Dendritic cell treated with granulocyte-macrophage colony-stimulating factor and Interleukin-4, amounts not matched to agents 40 ng/mL and 50 ng/mL, for 4 days (primary cell): ENCODE results near the gene TGFBR3.
"Not testable (repeated sequence)": the region's sequence is repeated elsewhere in the genome, so short reads cannot be mapped to it uniquely, and the experiment has no call there.

Experiments
- H3K27ac Mint-ChIP-seq: one replicate; pipeline ENCODE4 v1.8.0; 2022; ENCODE audit warnings: mild to moderate bottlenecking, mixed read lengths
- H3K27me3 Mint-ChIP-seq: one replicate; pipeline ENCODE4 v1.8.0; 2022; ENCODE audit warnings: mild to moderate bottlenecking, mixed read lengths
- H3K36me3 Mint-ChIP-seq: one replicate; pipeline ENCODE4 v1.8.0; 2022; ENCODE audit warnings: low read depth, mixed read lengths
- H3K4me1 Mint-ChIP-seq: one replicate; pipeline ENCODE4 v1.8.0; 2022; ENCODE audit warnings: low read depth, mixed read lengths
- H3K4me3 Mint-ChIP-seq: one replicate; pipeline ENCODE4 v1.8.0; 2022; ENCODE audit warnings: mild to moderate bottlenecking, moderate library complexity, mixed read lengths
- H3K9me3 Mint-ChIP-seq: one replicate; pipeline ENCODE4 v1.8.0; 2022; ENCODE audit warnings: mixed read lengths
- intact Hi-C: fragments of 100-400 bp; cut with micrococcal nuclease; formaldehyde crosslinking; loops from one replicate; pipeline ENCODE4 v1.15.0; 2022

Gene TGFBR3

DNA sequence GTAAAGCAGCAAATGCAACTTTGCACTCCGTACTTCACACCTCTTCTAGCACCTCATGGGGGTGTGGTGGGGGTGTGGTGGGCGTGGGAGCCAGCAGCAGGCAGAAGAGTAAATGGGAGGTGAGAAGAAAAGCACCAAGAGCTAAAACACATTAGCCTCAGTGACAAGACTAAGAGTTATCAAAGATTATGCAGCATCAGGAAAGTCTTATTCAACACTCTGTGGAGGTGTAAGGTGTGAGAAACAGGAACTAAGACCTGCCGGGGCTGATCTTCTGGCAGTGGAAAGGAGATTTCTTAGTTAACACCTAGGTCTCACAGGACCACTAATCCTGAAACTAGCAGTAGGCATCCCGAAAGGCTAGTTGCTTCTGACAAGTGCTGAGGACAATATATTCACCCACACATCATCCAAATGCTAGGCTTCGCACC lies 9.9 kb downstream of the TGFBR3 start:
- intact Hi-C loops, result no loop called here
- Mint-ChIP-seq H3K27me3 (peaks cover 15% of the 10 kb centered on the region), H3K4me1 (no peaks in the 10 kb centered on the region), H3K4me3 (no peak overlapping the region), H3K9me3 (no peaks in the 10 kb centered on the region), H3K36me3 (no peaks in the 10 kb centered on the region), H3K27ac (no peak overlapping the region)

DNA sequence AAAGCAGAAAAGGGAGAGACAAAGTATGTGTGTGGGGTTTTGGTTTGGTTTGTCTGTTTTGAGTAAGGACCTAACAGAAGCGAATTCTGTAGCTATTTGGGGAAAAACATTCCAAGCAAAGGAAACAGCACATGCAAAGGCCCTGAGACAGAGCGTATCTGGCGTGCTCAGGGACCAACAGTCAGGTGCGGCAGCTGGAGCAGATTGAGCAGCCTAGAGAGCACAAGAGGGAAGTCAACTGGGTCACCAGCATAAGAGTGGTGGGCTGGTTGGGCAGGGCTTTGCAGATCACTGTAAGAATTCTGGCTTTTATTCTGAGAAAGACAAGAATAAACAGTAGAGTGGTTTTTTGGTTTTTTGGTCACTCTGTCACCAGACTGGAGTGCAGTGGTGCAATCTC lies 11.8 kb downstream of the TGFBR3 start:
- H3K4me1 Mint-ChIP-seq, result no peaks in the 10 kb centered on the region
- intact Hi-C loops, result no loop called here
- H3K9me3 Mint-ChIP-seq, result no peaks in the 10 kb centered on the region
- no peak overlapping the region for H3K4me3 Mint-ChIP-seq
- peaks cover 15% of the 10 kb centered on the region for H3K27me3 Mint-ChIP-seq
- H3K36me3 Mint-ChIP-seq, result no peaks in the 10 kb centered on the region
- no peak overlapping the region for H3K27ac Mint-ChIP-seq

DNA sequence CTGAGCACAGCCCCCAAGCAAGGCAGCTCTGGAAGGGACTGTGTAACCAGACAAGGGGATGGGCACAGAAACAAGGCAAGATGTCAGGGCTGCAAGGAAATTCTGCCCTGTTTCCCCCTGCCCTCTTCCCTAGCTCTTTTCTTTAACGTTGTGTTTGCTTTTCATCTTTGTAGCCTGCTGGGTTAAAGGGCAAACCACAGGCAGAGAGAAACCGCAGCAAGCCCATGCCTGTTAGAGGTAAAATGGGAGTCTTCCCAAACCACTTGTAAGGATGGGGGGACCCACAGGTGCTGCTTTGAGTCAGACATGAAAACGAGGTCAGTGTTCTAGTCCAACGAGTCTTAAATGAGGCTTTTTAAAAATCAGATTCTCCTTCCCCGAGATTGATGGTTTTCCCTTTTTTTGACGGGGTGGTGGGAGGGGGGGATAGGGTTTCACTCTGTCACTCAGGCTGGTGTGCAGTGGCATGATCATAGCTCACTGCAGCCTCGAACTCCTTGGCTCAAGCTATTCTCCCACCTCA lies 13.3 kb downstream of the TGFBR3 start:
- no peaks in the 10 kb centered on the region for H3K36me3 Mint-ChIP-seq
- no peak overlapping the region for H3K27ac Mint-ChIP-seq
- H3K4me3 Mint-ChIP-seq, result no peak overlapping the region
- intact Hi-C loops, result no loop called here
- H3K4me1 Mint-ChIP-seq, result no peaks in the 10 kb centered on the region
- H3K27me3 Mint-ChIP-seq, result peaks cover 15% of the 10 kb centered on the region
- no peaks in the 10 kb centered on the region for H3K9me3 Mint-ChIP-seq

DNA sequence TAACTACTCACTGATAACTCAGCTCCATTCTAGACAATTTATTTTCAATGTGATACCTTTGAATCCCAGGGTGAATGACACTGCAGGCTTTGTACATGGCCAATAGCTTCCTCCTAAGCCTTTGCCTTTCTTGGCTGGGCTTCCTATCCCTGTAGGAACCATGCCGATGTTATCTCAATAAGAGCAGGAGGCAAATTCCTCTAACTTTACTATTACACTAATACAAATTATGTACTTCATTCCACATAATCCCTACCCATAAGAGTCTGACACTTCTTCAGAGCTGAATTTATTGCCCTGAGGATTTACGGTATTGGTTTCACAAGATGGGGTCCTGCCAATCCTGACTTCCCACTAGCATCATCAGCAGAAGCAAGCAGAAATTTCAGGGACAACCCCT lies 14.0 kb downstream of the TGFBR3 start:
- no peaks in the 10 kb centered on the region for H3K9me3 Mint-ChIP-seq
- H3K27me3 Mint-ChIP-seq, result peaks cover 11% of the 10 kb centered on the region
- intact Hi-C loops, result no loop called here
- no peaks in the 10 kb centered on the region for H3K36me3 Mint-ChIP-seq
- H3K4me3 Mint-ChIP-seq, result no peak overlapping the region
- no peaks in the 10 kb centered on the region for H3K4me1 Mint-ChIP-seq
- no peak overlapping the region for H3K27ac Mint-ChIP-seq

- Mint-ChIP-seq H3K27ac (no peak overlapping the region), H3K36me3 (no peaks in the 10 kb centered on the region), H3K4me3 (no peak overlapping the region), H3K9me3 (no peaks in the 10 kb centered on the region), H3K27me3 (peaks cover 10% of the 10 kb centered on the region), H3K4me1 (no peaks in the 10 kb centered on the region)
- intact Hi-C loops, result no loop called here
Observed at GRCh38 chr1:91870322-91870721, 15.6 kb downstream of the TGFBR3 start.

GRCh38 chr1:91866425-91866824 lies 19.5 kb downstream of the TGFBR3 start:
- Mint-ChIP-seq H3K27ac (no peak overlapping the region), H3K4me1 (no peaks in the 10 kb centered on the region), H3K4me3 (no peak overlapping the region)

GRCh38 chr1:91864017-91864700 lies 21.8 kb downstream of the TGFBR3 start:
- Mint-ChIP-seq H3K9me3 (no peaks in the 10 kb centered on the region), H3K36me3 (no peaks in the 10 kb centered on the region), H3K27ac (no peak overlapping the region), H3K27me3 (peaks cover 5% of the 10 kb centered on the region), H3K4me3 (no peak overlapping the region), H3K4me1 (no peaks in the 10 kb centered on the region)
- intact Hi-C loops, result no loop called here

More at GRCh38 chr1:91866425-91866824, 19.5 kb downstream of the TGFBR3 start:
- intact Hi-C loops, result no loop called here
- peaks cover 5% of the 10 kb centered on the region for H3K27me3 Mint-ChIP-seq
- no peaks in the 10 kb centered on the region for H3K9me3 Mint-ChIP-seq
- H3K36me3 Mint-ChIP-seq, result no peaks in the 10 kb centered on the region

DNA sequence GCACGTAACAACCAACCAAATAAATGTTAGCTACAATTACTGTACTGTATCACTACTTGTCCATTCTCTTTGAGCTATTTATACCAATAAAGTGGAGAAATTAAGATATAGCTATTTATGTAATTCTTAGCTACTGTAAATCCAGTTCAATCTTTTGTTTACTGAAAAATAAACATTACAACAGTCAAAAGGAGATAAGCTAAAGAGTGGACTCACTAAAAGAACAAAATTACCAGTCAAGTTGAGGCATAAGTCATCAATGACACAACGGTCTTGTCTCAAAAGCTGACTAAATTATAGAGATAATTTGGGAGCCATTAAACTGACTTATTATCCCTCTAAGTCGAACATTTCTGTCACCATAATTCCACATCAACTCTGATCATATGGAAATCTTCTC lies 22.5 kb downstream of the TGFBR3 start:
- H3K4me1 Mint-ChIP-seq, result no peaks in the 10 kb centered on the region
- H3K4me3 Mint-ChIP-seq, result no peak overlapping the region
- intact Hi-C loops, result no loop called here
- no peak overlapping the region for H3K27ac Mint-ChIP-seq
- H3K9me3 Mint-ChIP-seq, result no peaks in the 10 kb centered on the region
- peaks cover 5% of the 10 kb centered on the region for H3K27me3 Mint-ChIP-seq
- H3K36me3 Mint-ChIP-seq, result no peaks in the 10 kb centered on the region

GRCh38 chr1:91862120-91862519 lies 23.8 kb downstream of the TGFBR3 start:
- Mint-ChIP-seq H3K36me3 (no peaks in the 10 kb centered on the region), H3K9me3 (no peaks in the 10 kb centered on the region), H3K27ac (no peak overlapping the region), H3K4me1 (no peaks in the 10 kb centered on the region), H3K27me3 (peaks cover 5% of the 10 kb centered on the region), H3K4me3 (no peak overlapping the region)
- intact Hi-C loops, result no loop called here

- Mint-ChIP-seq H3K27ac (no peak overlapping the region), H3K4me1 (no peaks in the 10 kb centered on the region), H3K4me3 (no peak overlapping the region), H3K36me3 (no peaks in the 10 kb centered on the region), H3K27me3 (peaks cover 1% of the 10 kb centered on the region), H3K9me3 (no peaks in the 10 kb centered on the region)
- intact Hi-C loops, result no loop called here
Observed at GRCh38 chr1:91857557-91858239, 28.3 kb downstream of the TGFBR3 start.

GRCh38 chr1:91856996-91857395 lies 29.0 kb downstream of the TGFBR3 start:
- intact Hi-C loops, result no loop called here
- Mint-ChIP-seq H3K36me3 (no peaks in the 10 kb centered on the region), H3K27me3 (peaks cover 1% of the 10 kb centered on the region), H3K27ac (no peak overlapping the region), H3K9me3 (no peaks in the 10 kb centered on the region), H3K4me1 (no peaks in the 10 kb centered on the region), H3K4me3 (no peak overlapping the region)

- Mint-ChIP-seq H3K4me3 (no peak overlapping the region), H3K27ac (no peak overlapping the region), H3K4me1 (no peaks in the 10 kb centered on the region), H3K36me3 (no peaks in the 10 kb centered on the region), H3K27me3 (peaks cover 1% of the 10 kb centered on the region), H3K9me3 (no peaks in the 10 kb centered on the region)
- intact Hi-C loops, result no loop called here
Observed at GRCh38 chr1:91854852-91855534, 31.0 kb downstream of the TGFBR3 start.

DNA sequence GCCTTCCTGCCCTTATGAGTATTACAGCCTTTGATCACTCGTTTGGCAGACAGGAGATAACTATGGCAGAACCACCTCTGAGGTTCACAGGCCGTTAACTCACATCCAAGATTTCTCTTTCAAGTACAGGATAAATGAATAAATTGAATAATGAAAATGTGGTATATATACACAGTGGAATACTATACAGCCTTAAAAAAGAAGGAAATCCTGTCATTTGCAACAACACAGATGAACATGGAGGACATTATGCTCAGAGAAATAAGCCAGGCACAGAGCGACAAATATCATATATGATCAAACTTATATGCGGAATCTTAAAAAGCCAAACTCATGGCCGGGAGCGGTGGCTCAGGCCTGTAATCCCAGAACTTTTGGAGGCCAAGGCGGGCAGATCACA lies 32.6 kb downstream of the TGFBR3 start:
- Mint-ChIP-seq H3K4me1 (no peaks in the 10 kb centered on the region), H3K36me3 (no peaks in the 10 kb centered on the region), H3K4me3 (no peak overlapping the region), H3K27me3 (peaks cover 1% of the 10 kb centered on the region), H3K9me3 (no peaks in the 10 kb centered on the region), H3K27ac (no peak overlapping the region)
- intact Hi-C loops, result no loop called here

- H3K27ac Mint-ChIP-seq, intact Hi-C loops, H3K4me1 Mint-ChIP-seq, H3K9me3 Mint-ChIP-seq, H3K36me3 Mint-ChIP-seq, H3K27me3 Mint-ChIP-seq, H3K4me3 Mint-ChIP-seq: not testable (repeated sequence)
Observed at GRCh38 chr1:91852011-91852410, 33.9 kb downstream of the TGFBR3 start.
